ENCODE results near the gene KRTAP19-8. TPM values are rescaled to one million over a fixed set of nuclear protein-coding genes. Genes with fewer than 3 reads are reported as not detected.

Gene KRTAP19-8
- polyA plus RNA-seq, 2 of the 4 experiments (the other 2 are of a cell fraction), result not detected

GRCh38 chr21:30996728-30997127, 41.5 kb downstream of the KRTAP19-8 start:
- Histone ChIP-seq H3K27ac (no peak overlapping the region), H3K4me2 (no peak overlapping the region), H3K4me3 (no peak overlapping the region), H3K9me3 (no peaks in the 10 kb centered on the region), H3K4me1 (no peaks in the 10 kb centered on the region)
- ChIA-PET POLR2A (no interaction called here), CTCF (no interaction called here)
- FAIRE-seq (no peak), DNase-seq (ENCODE audit: low read depth in 1 of 2, low spot score in 1 of 2) (no peak), ATAC-seq (no peak)
- TF ChIP-seq NFE2L2 (conservative IDR thresholded peaks at IDR 0.05; ENCODE audit: low read length), result no peak
- TF ChIP-seq RARB (CRISPR knock-in tag; IDR thresholded peaks at IDR 0.05), result no peak
- TF ChIP-seq CEBPB (IDR thresholded peaks at IDR 0.05), result no peak
- TF ChIP-seq CBX8 (IDR thresholded peaks at IDR 0.05), result no peak
- TF ChIP-seq ZSCAN20 (CRISPR knock-in tag; IDR thresholded peaks at IDR 0.05), result no peak
- no peak for TF ChIP-seq ZNF302 (CRISPR knock-in tag; IDR thresholded peaks at IDR 0.05)
- TF ChIP-seq POLR2A (IDR thresholded peaks at IDR 0.05; ENCODE audit: low read length), result no peak
- TF ChIP-seq PHF8 (IDR thresholded peaks at IDR 0.05; ENCODE audit: borderline replicate concordance, low read depth), result no peak
- WGBS (ENCODE audit: missing lambda C conversion rate), result 0% methylated on average over 2 of the region's 2 CpGs

GRCh38 chr21:30994932-30995331, 43.3 kb downstream of the KRTAP19-8 start:
- H3K4me3 ChIP-seq, result no peak overlapping the region
- POLR2A ChIA-PET, result no interaction called here
- DNase-seq (ENCODE audit: low read depth in 1 of 2, low spot score in 1 of 2) (no peak), FAIRE-seq (no peak), ATAC-seq (no peak)
- H3K4me2 ChIP-seq, result no peak overlapping the region
- CTCF ChIA-PET, result no interaction called here
- H3K27ac ChIP-seq, result no peak overlapping the region
- TF ChIP-seq RARB (CRISPR knock-in tag; IDR thresholded peaks at IDR 0.05) (no peak), TP53 (CRISPR knock-in tag; IDR thresholded peaks at IDR 0.05) (no peak), REST (IDR thresholded peaks at IDR 0.05) (no peak), NR3C1 (IDR thresholded peaks at IDR 0.05) (no peak), MAX (IDR thresholded peaks at IDR 0.05) (no peak), ELK1 (IDR thresholded peaks at IDR 0.05; ENCODE audit: low read depth, low read length) (no peak), RCOR1 (IDR thresholded peaks at IDR 0.05; ENCODE audit: low read depth, low read length) (no peak), ZNF302 (CRISPR knock-in tag; IDR thresholded peaks at IDR 0.05) (no peak), HOXB5 (CRISPR knock-in tag; IDR thresholded peaks at IDR 0.05) (no peak), PHF8 (IDR thresholded peaks at IDR 0.05; ENCODE audit: borderline replicate concordance, low read depth) (no peak), ZSCAN20 (CRISPR knock-in tag; IDR thresholded peaks at IDR 0.05) (no peak), ATOH8 (CRISPR knock-in tag; IDR thresholded peaks at IDR 0.05; ENCODE audit: low read depth) (no peak), CHD4 (IDR thresholded peaks at IDR 0.05; ENCODE audit: borderline replicate concordance) (no peak)
- H3K9me3 ChIP-seq, result no peaks in the 10 kb centered on the region
- WGBS (ENCODE audit: missing lambda C conversion rate), result 6% methylated on average over 5 of the region's 5 CpGs
- H3K4me1 ChIP-seq, result no peaks in the 10 kb centered on the region

GRCh38 chr21:30990514-30991262, 47.6 kb downstream of the KRTAP19-8 start:
- CTCF ChIA-PET, result no interaction called here
- DNase-seq (ENCODE audit: low read depth in 1 of 2, low spot score in 1 of 2) (no peak), FAIRE-seq (no peak), ATAC-seq (no peak)
- H3K4me3 ChIP-seq, result no peak overlapping the region
- no peaks in the 10 kb centered on the region for H3K9me3 ChIP-seq
- WGBS (ENCODE audit: missing lambda C conversion rate), result 3% methylated on average over 4 of the region's 5 CpGs
- no peak overlapping the region for H3K4me2 ChIP-seq
- H3K4me1 ChIP-seq, result no peaks in the 10 kb centered on the region
- POLR2A ChIA-PET, result no interaction called here
- H3K27ac ChIP-seq, result no peak overlapping the region
- TF ChIP-seq HOXA7 (CRISPR knock-in tag; IDR thresholded peaks at IDR 0.05), result no peak
- TF ChIP-seq HOXB13 (CRISPR knock-in tag; IDR thresholded peaks at IDR 0.05; ENCODE audit: low read depth), result no peak
- no peak for TF ChIP-seq CBX2 (IDR thresholded peaks at IDR 0.05; ENCODE audit: borderline replicate concordance, low read depth)
- no peak for TF ChIP-seq HES2 (IDR thresholded peaks at IDR 0.05)
- no peak for TF ChIP-seq FOXS1 (CRISPR knock-in tag; IDR thresholded peaks at IDR 0.05)
- no peak for TF ChIP-seq KDM5A (IDR thresholded peaks at IDR 0.05)
